ENCODE measurements around the gene PARD6G.

PARD6G gene

DNA sequence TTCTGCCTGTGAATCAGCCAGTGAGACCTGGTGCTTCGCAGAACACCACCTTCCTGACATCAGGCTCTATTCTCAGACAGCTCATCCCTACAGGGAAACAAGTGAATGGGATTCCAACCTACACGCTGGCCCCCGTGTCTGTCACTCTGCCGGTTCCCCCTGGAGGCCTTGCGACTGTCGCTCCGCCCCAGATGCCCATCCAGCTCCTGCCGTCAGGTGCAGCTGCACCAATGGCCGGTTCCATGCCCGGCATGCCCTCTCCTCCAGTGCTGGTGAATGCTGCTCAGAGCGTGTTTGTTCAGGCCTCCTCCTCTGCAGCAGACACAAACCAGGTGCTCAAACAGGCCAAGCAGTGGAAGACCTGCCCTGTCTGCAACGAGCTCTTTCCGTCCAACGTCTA, 110.2 kb downstream of the PARD6G start:
- DNase-seq, result no peak

DNA sequence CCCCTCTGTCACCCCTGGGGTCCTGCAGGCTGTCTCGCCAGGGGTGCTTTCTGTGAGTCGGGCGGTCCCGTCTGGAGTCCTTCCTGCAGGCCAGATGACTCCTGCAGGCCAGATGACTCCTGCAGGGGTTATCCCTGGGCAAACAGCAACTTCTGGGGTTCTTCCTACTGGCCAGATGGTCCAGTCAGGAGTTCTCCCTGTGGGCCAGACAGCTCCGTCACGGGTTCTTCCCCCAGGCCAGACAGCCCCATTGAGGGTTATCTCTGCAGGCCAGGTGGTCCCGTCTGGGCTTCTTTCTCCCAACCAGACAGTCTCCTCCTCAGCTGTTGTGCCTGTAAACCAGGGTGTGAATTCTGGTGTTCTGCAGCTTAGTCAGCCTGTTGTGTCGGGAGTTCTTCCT, 110.6 kb downstream of the PARD6G start:
- DNase-seq, result no peak

DNA sequence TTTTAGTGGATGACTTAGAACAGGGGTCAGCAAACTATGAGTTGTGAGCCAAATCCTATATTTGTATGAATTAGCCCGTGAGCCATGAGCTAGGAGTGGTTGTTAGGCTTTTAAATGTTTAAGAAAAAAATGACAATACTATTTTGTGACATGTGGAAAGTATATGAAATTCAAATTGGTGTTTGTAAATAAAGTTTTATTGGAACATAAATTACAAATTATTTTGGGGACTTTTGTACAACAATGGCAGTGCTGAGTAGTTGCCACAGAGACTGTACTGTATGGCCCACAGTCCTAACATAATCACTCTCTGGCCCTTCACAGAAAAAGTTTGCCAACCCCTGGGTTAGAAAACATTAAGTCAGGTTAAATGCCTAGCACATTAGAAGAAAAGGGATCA, 112.2 kb downstream of the PARD6G start:
- DNase-seq, result no peak

DNA sequence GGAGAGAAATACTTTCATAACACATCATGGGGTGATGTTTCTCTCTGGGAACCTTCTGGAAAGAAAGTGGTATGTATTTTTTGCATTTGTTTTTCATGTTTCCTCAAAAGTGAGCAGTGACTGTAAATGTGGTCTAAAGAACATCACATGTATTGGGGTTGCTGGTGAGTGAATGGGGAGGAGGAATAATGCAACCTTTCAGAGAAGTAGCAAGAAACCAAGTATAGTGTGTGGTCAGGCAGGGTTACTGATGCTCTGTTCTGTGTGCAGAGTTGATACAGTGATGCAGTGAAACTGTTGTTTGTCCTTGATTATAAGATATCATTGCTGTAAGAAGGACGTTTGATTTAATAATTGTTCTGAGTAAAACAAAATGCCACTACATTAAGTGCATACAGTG, 114.2 kb downstream of the PARD6G start:
- no peak for DNase-seq

DNA sequence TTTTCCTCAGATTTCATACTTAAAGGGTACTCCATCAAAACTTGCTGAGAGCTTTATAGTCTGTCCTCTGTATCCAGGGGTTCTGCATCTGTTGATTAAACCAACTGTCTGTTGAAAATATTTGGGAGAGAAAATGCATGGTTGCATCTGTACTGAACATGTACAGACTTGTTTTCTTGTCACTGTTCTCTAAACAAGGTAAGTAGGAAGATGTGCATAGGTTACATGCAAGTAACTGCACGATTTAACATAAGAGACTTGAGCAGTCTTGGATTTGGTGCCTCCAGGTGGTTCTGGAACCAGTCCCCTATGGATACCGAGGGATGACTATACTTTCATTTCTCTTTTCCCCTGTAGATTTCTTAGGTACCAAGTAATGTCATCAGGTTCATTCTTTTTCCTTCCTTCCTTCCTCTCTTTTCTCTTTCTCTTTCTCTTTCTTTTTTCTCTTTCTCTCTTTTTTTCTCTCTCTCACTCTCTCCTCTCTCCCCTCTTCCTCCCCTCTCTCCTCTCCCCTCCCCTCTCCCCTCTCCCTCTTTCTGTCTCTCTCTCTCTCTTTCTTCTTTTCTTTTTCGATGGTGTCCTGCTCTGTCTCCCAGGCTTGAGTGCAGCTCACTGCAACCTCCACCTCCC, 115.0 kb downstream of the PARD6G start:
- no peak for DNase-seq

DNA sequence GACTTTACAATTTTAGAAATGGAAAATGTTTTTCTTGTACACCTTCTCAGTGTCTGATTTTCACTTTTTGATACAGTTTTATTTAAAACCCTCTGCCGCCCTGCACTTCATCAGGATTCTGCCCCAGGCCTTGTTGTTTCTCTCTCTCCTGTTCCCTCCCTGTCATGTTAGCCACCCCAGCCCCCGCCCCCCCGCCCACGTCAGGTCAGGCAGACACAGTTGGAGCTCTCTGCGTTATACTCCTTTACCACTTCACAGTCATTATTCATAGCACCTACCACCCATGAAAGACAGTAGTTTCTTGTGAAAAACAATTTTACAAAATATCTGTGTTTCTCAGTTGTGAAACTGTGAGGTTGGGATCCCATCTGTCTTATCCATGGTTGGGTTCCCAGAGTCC, 116.8 kb downstream of the PARD6G start:
- DNase-seq, result no peak

DNA sequence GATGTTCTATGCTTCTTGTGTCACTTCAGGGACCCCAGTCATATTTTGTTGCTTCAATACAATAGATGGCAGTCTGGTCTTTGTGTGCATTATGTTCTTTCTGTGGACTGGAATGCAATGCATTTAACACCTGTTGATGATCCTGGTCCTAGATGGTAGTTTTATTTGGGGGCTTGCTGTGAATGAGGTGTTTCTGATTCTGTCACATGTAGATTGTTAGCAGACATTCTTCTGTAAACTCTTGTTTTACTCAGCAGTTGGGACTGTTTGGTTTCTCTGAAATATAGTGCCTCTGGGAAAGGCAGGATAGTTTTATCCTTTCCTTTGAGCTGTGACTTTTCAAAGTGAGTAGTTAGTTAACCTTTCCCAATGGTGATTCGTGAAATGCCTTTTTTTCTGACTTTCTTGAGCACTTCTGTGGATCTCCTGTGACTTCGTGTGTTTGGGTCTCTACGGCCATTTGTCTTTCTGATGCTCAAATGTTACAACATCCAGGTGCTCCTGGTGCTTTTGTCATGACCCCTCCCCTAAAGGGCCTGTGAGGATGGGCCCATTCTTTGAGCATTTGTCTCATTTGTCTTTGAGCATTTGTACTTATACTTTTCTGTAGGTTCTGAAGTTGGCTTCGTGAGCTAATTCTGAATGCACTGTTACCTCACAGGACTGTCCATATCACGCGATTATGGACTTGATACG, 117.5 kb downstream of the PARD6G start:
- no peak for DNase-seq

DNA sequence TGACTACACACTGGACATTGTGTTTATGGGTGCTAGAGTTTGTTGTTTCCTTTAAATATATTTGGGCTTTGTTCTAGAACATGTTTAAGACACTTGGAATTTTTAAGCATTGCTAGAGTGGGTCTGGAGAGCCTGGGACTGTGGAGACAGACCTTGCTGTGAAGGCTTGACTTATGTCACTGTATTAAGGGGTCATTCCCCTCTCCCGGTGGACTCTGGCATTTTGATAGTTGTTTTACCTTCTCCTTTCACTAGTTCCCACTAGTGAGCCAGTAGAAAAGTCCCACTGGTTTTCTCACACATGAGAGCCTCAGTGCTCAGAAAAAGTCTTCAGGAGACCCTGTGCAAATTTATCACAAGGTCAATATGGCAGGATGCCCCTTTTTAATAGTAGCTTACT, 119.7 kb downstream of the PARD6G start:
- DNase-seq, result no peak

DNA sequence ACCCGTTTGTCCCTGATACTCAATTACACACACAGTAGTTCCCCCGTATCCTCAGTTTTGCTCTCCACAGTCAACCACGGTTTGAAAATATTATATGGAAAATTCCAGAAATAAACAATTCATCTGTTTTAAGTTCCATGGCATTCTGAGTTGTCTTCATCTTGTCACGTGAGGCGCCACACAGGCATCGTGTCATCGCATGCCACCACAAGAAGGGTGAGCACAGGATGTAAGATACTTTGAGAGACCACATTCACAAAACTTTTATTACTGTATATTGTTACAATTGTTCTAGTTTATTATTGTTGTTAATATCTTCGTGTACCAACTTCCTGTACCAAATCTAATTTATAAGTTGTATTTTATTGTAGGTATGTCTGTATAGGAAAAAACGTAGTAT, 120.5 kb downstream of the PARD6G start:
- DNase-seq, result no peak

DNA sequence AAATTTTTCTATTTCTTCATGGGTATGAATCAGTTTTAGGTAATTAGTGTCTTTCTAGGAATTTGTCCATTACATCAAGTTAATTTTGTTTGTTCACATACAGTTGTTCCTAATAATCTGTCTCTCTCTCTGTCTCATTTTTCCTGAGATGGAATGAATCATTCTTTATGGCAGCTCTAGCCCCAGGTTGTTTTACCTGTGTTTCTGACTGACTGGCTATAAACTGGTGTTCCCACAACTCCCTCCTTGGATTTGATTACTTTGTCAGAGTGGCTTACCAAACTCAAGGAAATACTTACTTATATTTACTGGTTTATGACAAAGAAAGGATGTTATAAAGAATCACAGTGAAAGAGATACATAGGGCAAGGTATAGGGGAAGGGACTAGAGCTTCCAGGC, 123.2 kb downstream of the PARD6G start:
- no peak for DNase-seq

DNA sequence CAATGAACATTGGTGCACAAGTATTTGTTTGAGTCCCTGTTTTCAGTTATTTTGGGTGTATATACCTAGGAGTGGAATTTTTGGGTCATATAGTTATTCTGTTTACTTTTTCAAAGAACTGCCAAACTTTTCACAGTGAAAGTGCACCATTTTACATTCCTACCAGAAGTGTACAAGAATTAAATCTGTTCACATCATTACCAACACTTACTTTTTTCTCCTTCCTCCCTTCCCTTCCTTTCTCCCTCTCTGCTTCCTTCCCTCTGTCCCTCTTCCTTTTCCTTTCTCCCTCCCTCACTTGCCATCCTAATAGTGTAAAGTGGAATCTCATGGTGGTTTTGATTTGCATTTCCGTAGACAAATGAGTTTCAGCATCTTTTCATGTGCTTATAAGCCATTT, 126.4 kb downstream of the PARD6G start:
- DNase-seq, result no peak

DNA sequence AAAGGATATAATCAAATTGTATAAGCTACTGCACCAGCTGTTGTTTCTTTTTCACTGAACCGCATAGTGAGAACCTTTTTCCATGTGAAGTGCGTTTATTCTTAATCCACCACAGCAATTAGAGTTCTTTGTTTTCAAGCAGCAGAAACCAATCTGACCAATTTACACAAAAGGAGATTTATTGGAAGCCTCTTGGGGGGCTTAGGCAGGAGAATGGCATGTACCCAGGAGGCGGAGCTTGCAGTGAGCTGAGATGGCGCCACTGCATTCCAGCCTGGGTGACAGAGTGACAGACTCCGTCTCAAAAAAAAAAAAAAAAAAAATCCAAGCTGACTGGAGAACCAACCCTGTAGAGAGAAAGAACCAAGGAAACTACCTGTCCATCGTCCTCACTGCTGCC, 128.2 kb downstream of the PARD6G start:
- DNase-seq, result peak; percentile 23

DNA sequence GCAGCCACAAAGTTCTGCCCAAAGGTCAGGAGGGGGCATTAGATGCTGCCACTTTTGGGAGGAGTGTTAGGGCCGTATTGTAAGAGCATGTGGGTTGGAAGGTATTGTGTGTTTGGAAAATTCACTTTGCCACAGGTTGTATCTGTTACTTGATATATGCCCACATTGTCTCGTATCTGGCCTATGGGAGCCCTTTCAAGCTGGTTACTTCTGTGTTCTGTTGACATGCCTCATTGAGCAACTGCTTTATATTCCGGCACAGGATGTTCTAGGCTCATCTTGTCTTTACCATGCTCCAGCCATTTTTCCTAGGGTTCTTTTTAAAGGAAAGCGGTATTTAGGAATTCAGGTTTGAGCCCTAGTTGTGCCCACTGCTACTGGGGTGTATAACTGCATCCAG, 132.3 kb downstream of the PARD6G start:
- DNase-seq, result no peak

DNA sequence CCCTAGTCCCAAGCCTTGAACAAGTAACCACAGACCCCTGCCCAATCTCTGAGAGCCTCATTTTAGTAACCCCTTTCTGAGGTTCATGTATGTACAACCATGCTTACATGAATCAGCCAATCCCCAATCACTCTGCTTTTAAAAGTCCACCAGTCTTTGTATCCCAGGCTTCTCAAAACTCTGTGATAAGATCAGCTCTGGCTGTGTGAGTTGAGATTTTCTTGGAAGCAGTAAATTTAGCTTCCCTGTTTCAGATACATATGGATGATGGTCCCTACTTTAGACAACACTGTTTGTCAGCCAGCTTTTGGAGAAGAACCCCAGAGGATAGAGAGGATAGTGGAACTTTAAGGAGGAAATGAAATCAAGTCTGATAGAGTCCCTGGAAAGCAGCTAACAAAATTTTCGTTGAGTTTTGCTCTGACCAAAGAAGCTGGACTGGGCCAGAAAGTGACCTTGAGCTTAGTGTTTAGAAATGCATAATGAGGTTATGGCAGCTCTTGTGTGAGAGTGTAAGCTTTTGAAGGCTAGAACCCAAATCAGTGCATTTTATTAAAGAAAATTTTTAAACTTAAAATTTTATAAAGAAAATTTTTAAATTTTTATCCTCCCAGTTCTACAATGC, 134.6 kb downstream of the PARD6G start:
- DNase-seq, result no peak

DNA sequence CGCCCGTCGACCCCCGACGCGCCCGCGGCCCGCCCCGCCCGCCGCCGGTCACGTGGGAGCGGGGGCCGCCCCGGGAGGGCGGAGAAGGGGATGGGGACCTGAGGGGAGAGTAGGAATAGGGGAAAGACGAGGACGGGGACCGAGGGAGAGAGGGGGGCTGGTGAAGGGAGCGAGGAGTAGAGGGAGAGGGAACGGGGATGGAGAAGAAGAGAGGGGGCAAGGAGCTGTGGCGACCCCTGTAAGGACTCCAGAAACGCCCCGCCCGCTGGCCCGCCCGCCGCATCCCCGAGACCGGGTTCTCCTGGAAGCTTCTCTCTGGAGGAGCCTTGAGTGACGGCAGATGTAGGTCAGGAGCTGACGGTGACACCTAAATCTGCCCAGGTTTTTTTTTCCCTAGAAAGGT, 137.6 kb downstream of the PARD6G start:
- peak; percentile 71 for DNase-seq

DNA sequence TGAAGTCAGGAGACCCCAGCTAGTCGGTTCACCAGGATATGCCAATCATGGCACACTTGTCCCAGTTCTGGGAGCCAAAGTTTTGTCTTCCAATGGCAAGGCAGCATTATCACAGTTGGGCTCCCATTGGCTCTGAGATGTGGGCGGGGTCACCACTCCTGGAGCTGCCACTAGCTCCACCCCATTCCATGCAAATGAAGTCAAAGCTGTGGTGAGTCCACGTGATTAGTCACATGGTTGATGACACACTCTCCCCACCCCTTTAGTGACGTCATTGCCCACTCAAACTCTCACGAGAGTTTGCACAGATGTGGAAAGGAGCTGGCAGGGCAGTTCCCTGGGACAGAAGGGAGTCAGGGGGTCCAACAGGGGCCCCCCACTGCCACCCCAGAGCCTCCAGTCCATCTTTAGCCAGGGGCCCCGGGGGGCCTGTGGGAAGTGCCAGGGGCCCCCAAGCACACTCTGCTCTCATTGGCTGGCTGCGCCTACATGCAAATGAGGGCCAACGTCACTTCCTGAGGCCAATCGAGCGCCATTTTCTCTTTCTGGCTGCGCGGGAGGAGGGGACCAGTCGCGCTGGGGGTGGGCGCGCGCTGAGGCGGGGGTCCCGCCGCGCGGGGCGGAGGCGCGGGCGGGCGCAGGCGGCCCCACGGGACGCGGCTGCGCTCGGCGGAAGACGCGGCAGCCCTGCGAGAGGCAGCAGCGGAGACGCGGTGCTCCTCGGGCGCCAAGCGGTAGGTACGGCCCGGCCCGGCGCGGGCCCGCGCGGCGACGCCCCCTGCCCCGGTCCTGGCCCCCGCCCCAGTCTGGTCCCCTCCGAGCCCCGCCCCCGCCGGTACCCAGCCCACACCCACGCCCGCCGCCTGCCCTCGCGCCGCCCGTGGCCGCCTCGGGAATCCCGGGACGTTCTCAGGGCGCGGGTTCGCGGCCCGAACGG, 138.3 kb downstream of the PARD6G start, which contains the start of gene ADNP2:
ADNP2 (plus strand) TSS at position 524 of the 937 bp plus-strand sequence. CDS start 8,281 bp downstream, outside the sequence.
- peak; percentile 93 for DNase-seq

DNA sequence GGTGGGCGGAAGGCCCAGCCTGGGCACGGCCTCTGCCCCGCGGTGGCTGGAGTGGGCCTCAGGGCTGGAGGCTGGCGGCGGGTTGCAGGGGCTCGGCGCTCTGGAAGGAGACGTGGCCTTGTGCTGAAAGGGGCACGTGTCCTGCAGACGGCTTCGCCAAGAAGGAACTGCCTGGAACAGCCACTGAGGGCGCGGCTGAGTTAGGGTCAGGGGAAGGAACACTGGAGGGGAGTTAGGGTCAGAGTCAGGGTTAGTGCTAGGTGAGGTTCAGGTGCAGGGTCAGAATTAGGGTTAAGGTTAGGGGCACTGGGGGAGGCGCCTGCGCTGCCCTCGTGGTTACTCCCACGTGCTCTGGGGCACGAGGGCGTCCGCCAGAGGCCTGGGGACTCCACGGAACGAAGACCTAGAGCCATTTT, 139.2 kb downstream of the PARD6G start:
- peak; percentile 28 for DNase-seq

DNA sequence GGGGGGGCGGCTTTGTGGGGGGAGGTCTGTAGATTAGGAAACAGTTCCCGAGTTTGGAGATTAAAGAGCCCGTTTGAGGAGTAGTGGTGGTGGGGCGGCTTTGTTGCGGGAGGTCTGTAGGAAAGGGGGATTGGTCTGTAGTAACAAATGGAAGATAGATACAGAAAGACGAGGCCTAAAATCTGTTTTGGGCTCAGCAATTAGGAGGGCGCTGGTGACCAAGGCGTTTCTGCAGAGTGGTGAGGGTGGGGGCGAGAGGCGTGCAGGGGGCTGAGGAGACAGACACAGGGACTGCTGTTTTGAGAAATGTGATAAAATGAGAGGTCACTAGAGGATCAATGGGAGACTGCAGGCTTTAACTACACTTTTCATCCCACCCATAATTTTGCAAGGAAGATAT, 139.9 kb downstream of the PARD6G start:
- DNase-seq, result no peak
